ENCODE data around the gene PDE7B. TPM values are rescaled to one million over a fixed set of nuclear protein-coding genes. Genes with fewer than 3 reads are reported as not detected.

Gene PDE7B
- total and polyA plus RNA-seq, 9 of the 15 experiments (the other 6 are each of a cell fraction or from before 2014, with no cell fraction given) = 0.01 TPM; not detected in 8

- TF ChIP-seq CREM (IDR thresholded peaks at IDR 0.05; ENCODE audit: low read depth) (peak; percentile 61; the same call in 1 of the 2 replicates), FOXA3 (CRISPR knock-in tag; conservative IDR thresholded peaks at IDR 0.05 in 1 of 2, IDR thresholded peaks at IDR 0.05 in 1 of 2) (no peak), RNF219 (CRISPR knock-in tag; IDR thresholded peaks at IDR 0.05) (no peak), CBX8 (IDR thresholded peaks at IDR 0.05; ENCODE audit: borderline replicate concordance, extremely low read depth, low read depth, low read length, poor library complexity, severe bottlenecking) (no peak), SMC3 (conservative IDR thresholded peaks at IDR 0.05; ENCODE audit: insufficient read depth, low read depth, low read length) (no peak), THAP7 (CRISPR knock-in tag; IDR thresholded peaks at IDR 0.05) (no peak), ELF2 (CRISPR knock-in tag; IDR thresholded peaks at IDR 0.05) (no peak), ZBTB34 (CRISPR knock-in tag; IDR thresholded peaks at IDR 0.05) (no peak), SLC30A9 (CRISPR knock-in tag; IDR thresholded peaks at IDR 0.05) (no peak), SMARCB1 (IDR thresholded peaks at IDR 0.05; ENCODE audit: insufficient read length, low read depth) (no peak), CREB1 (IDR thresholded peaks at IDR 0.05) (no peak), CREB1 (CRISPR knock-in tag; IDR thresholded peaks at IDR 0.05) (no peak), MYC (IDR thresholded peaks at IDR 0.05; ENCODE audit: low read depth, low read length) (peak; percentile 95), MYC (CRISPR knock-in tag; IDR thresholded peaks at IDR 0.05; ENCODE audit: borderline replicate concordance, low read depth) (no peak), FIP1L1 (IDR thresholded peaks at IDR 0.05; ENCODE audit: low read depth, low read length, poor library complexity, severe bottlenecking) (no peak), MCM5 (IDR thresholded peaks at IDR 0.05; ENCODE audit: low read depth) (no peak), ZNF12 (CRISPR knock-in tag; IDR thresholded peaks at IDR 0.05) (no peak), POU5F1 (IDR thresholded peaks at IDR 0.05; ENCODE audit: borderline replicate concordance, low read depth, low read length, partially characterized antibody) (no peak), TFAM (CRISPR knock-in tag; conservative IDR thresholded peaks at IDR 0.05) (no peak), RHOXF2B (CRISPR knock-in tag; conservative IDR thresholded peaks at IDR 0.05) (no peak), TEAD4 (IDR thresholded peaks at IDR 0.05; ENCODE audit: low read length) (peak; percentile 90), TEAD4 (CRISPR knock-in tag; IDR thresholded peaks at IDR 0.05; ENCODE audit: borderline replicate concordance) (no peak)
- TF ChIP-seq, protein P1, sequence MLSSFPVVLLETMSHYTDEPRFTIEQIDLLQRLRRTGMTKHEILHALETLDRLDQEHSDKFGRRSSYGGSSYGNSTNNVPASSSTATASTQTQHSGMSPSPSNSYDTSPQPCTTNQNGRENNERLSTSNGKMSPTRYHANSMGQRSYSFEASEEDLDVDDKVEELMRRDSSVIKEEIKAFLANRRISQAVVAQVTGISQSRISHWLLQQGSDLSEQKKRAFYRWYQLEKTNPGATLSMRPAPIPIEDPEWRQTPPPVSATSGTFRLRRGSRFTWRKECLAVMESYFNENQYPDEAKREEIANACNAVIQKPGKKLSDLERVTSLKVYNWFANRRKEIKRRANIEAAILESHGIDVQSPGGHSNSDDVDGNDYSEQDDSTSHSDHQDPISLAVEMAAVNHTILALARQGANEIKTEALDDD (IDR thresholded peaks at IDR 0.05) = no peak
Measured at GRCh38 chr6:136236466-136237293, 385.2 kb downstream of the PDE7B start (continued).
